ENCODE results near the gene BCL11B. TPM values are rescaled to one million over a fixed set of nuclear protein-coding genes. Genes with fewer than 3 reads are reported as not detected.
A peak's percentile ranks its signal among the peaks of the same experiment; 100 is the strongest.

The BCL11B gene
- total and polyA plus RNA-seq, 2 of the 8 experiments (the other 6 are each of a cell fraction or from before 2014, with no cell fraction given), result 0.63 to 5.9 TPM

DNA sequence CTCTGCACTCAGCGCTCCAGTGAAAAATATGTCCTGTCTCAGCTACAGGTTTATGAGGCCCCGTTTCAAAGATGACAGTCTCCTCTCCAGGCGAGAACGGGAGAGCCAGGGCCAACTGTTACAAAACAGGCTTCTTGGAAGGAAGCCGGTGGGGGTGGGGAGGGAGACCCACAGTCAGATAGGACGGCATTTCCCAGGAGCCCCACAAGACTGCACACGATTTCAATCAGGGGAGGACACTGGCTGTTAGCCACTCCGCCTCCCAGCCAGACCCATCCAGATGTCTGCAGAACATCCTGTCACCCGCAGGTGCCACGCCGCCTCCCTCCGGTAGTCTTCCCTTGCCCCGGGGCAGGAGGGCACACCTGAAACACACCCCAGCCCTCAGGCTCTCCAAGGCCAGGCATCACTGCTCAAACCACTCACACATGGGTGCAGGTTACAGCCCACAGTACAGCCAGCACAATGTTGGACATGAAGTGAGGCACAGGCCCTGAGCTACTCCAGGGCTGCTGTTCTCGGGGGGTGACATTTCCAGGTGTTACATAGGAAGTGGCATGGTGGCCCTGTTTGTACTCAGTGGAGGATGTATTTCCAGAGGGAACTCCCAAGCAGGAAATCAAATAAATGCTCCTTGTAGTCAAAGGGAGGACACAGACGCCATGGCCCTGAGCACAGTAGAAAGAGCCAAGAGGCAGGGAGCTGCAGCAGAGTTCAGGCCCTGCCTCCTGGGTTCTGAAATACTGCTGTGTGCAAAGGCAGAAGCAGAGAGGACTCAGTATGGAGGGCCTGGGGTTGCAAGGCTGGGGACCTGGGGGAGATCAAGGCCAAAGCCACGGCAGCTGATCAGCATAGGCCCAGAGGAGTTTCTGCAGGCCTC is 138.1 kb downstream of the BCL11B start:
- no peak overlapping the region for H3K4ac ChIP-seq (replicated peaks; ENCODE audit: insufficient read length, low read depth, low read length)
- H3K36me3 ChIP-seq (ENCODE audit: control insufficient read depth in 2 of 4, insufficient read depth in 4 of 4, low read length in 3 of 4), result no peaks in the 10 kb centered on the region
- no peak overlapping the region for H3K4me3 ChIP-seq (ENCODE audit: extremely low read depth in 1 of 4, insufficient read depth in 2 of 4, low read depth in 3 of 4, low read length in 4 of 4)
- WGBS, 2 experiments (ENCODE audit: extremely low coverage in 1 of 2, insufficient coverage in 1 of 2, insufficient read length in 1 of 2, insufficient replicate concordance in 2 of 2, low coverage in 1 of 2, low lambda C conversion rate in 2 of 2, missing lambda C conversion rate in 1 of 2), result 86% methylated on average over 16 of the region's 16 CpGs; no CpG with 5 or more reads in 1 of the 2 experiments
- no peaks in the 10 kb centered on the region for H3K23me2 ChIP-seq (ENCODE audit: low read depth, low read length)
- no peak overlapping the region for H3K23ac ChIP-seq (ENCODE audit: insufficient read length)
- H2BK15ac ChIP-seq (ENCODE audit: low read length), result no peak overlapping the region; the same call in 1 of the 2 replicates
- no peaks in the 10 kb centered on the region for H4K20me1 ChIP-seq (replicated peaks in 1 of 2; ENCODE audit: control insufficient read depth in 1 of 2, insufficient read depth in 2 of 2, low read length in 2 of 2)
- ChIA-PET CTCF (ENCODE audit: partially characterized antibody) (interaction anchor here (0.9 to 1.4 kb wide), 4 partner anchors 13 to 314 kb away, joined by 3 to 4 read pairs (median 3); no protein-coding TSS in a partner anchor), POLR2A (ENCODE audit: partially characterized antibody) (interaction anchor here (0.9 kb wide), 1 partner anchor 11 kb away, joined by 5 read pairs; no protein-coding TSS in a partner anchor)
- no peak overlapping the region for H3K18ac ChIP-seq (ENCODE audit: extremely low read depth, low read length)
- H3K27ac ChIP-seq (ENCODE audit: low read depth, low read length), result no peak overlapping the region
- H2BK5ac ChIP-seq (ENCODE audit: low read depth, low read length), result peak overlapping the region; percentile 21; the same call in 1 of the 2 replicates
- no peak overlapping the region for H3K14ac ChIP-seq (ENCODE audit: insufficient read length)
- H3K79me2 ChIP-seq (ENCODE audit: control insufficient read depth in 1 of 2, insufficient read depth in 2 of 2, low read length in 2 of 2), result no peaks in the 10 kb centered on the region
- H3K9ac ChIP-seq (replicated peaks in 1 of 4; ENCODE audit: extremely low read depth in 1 of 4, low read depth in 3 of 4, low read length in 3 of 4), result no peak overlapping the region
- no peak overlapping the region for H3K56ac ChIP-seq (replicated peaks; ENCODE audit: insufficient read length, low read depth, low read length)
- H3K4me1 ChIP-seq (replicated peaks in 1 of 4; ENCODE audit: control insufficient read depth in 3 of 4, insufficient read depth in 4 of 4, low read length in 3 of 4), result peaks cover 0 to 11% (median 3%) of the 10 kb centered on the region in 4 experiments; a peak in 4 of 7 replicates
- H2AK5ac ChIP-seq (ENCODE audit: low read depth, low read length), result 0 out of 2 replicates have a peak overlapping the region, but pooled peaks have one; percentile 49
- no peak overlapping the region for H4K5ac ChIP-seq (ENCODE audit: insufficient read length, low read depth, low read length)
- no peak overlapping the region for H2BK20ac ChIP-seq (ENCODE audit: low read length)
- H3K4me2 ChIP-seq (ENCODE audit: insufficient read depth in 1 of 2, low read depth in 2 of 2, low read length in 2 of 2), result no peak overlapping the region
- no peak overlapping the region for H4K91ac ChIP-seq (replicated peaks; ENCODE audit: insufficient read length, low read length)
- no peak overlapping the region for H4K8ac ChIP-seq (ENCODE audit: extremely low read depth, insufficient read depth, low read length)
- no peak overlapping the region; the same call in 1 of the 2 replicates for H2BK12ac ChIP-seq (ENCODE audit: low read depth, low read length)
- H2BK120ac ChIP-seq (replicated peaks; ENCODE audit: low read depth, low read length), result no peak overlapping the region
- 0 out of 7 replicates have a peak, but pooled peaks cover 0 to 3% (median 0%) of the 10 kb centered on the region in 4 experiments for H3K27me3 ChIP-seq (replicated peaks in 1 of 4; ENCODE audit: control insufficient read depth in 3 of 4, extremely low read depth in 1 of 4, insufficient read depth in 3 of 4, low read length in 3 of 4)
- DNase-seq (ENCODE audit: low read depth in 1 of 2, low spot score in 2 of 2) (peak in 1 of 2 experiments; percentile 44), FAIRE-seq (no peak)
- peak overlapping the region; percentile 48; the same call in 1 of the 2 replicates for H2AFZ ChIP-seq (ENCODE audit: low read length)
- H3K9me3 ChIP-seq (ENCODE audit: insufficient read depth in 2 of 2, low read depth in 1 of 2, low read length in 1 of 2), result no peaks in the 10 kb centered on the region
- H3K79me1 ChIP-seq (ENCODE audit: low read depth, low read length), result 0 out of 2 replicates have a peak, but pooled peaks cover 2% of the 10 kb centered on the region
- TF ChIP-seq TEAD4 (IDR thresholded peaks at IDR 0.05; ENCODE audit: low read depth, low read length) (no peak), SAP30 (IDR thresholded peaks at IDR 0.05; ENCODE audit: insufficient read depth, insufficient replicate concordance, low read length) (no peak), CHD2 (IDR thresholded peaks at IDR 0.05; ENCODE audit: low read length) (no peak), ATF2 (IDR thresholded peaks at IDR 0.05; ENCODE audit: low read length) (no peak), ZNF274 (IDR thresholded peaks at IDR 0.05; ENCODE audit: borderline replicate concordance, extremely low read depth, low read length) (no peak), PHF8 (conservative IDR thresholded peaks at IDR 0.05; ENCODE audit: low read depth, low read length) (no peak), NANOG (IDR thresholded peaks at IDR 0.05; ENCODE audit: insufficient read depth, low read depth, low read length, poor library complexity, severe bottlenecking) (no peak), POLR2A (IDR thresholded peaks at IDR 0.05; ENCODE audit: control extremely low read depth in 1 of 2, low read depth in 2 of 2, low read length in 2 of 2) (no peak), EZH2 (IDR thresholded peaks at IDR 0.05; ENCODE audit: low read depth, low read length, severe bottlenecking) (no peak)

Data from H1 (cell line).